ENCODE results near the gene FOXD2. TPM values are rescaled to one million over a fixed set of nuclear protein-coding genes. Genes with fewer than 3 reads are reported as not detected.

The FOXD2 gene
- total RNA-seq, 1 experiment from 2014 or later, result 0.17 TPM

DNA sequence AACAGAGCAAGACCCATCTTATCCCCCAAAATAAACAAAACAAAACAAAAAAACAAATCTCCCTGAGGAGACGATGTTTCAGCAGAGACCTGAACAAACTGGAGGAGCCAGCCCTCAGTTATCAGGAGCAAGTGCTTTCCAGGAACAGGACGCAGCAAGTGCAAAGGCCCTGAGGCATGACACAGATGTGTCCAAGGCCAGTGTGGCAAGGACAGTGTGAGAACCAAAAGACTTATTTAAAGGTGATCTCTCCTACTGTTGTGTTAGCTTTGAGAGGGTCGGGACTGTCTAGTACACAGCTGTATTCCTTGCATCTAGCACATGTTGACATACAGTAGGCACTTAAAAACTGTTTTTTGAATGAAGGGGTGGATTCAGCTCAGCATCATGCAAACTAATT lies 48.0 kb downstream of the FOXD2 start:
- Histone ChIP-seq H3K4me1 (ENCODE audit: insufficient read depth, low read length, poor library complexity, severe bottlenecking) (no peaks in the 10 kb centered on the region), H3K9me3 (ENCODE audit: low read depth, low read length, poor library complexity, severe bottlenecking) (no peaks in the 10 kb centered on the region), H3K36me3 (ENCODE audit: insufficient read depth, low read length, poor library complexity, severe bottlenecking) (no peaks in the 10 kb centered on the region), H3K27ac (ENCODE audit: low read depth, low read length, poor library complexity, severe bottlenecking) (no peak overlapping the region), H3K27me3 (replicated peaks; ENCODE audit: insufficient read depth, low read depth, low read length, poor library complexity) (peaks cover 28% of the 10 kb centered on the region), H3K4me3 (ENCODE audit: low read depth, low read length, poor library complexity, severe bottlenecking) (no peak overlapping the region)
- no peak for DNase-seq (ENCODE audit: low spot score)
- intact Hi-C loops (cut with micrococcal nuclease; ENCODE audit: unreplicated experiment), result no loop called here
- TF ChIP-seq, protein P1, sequence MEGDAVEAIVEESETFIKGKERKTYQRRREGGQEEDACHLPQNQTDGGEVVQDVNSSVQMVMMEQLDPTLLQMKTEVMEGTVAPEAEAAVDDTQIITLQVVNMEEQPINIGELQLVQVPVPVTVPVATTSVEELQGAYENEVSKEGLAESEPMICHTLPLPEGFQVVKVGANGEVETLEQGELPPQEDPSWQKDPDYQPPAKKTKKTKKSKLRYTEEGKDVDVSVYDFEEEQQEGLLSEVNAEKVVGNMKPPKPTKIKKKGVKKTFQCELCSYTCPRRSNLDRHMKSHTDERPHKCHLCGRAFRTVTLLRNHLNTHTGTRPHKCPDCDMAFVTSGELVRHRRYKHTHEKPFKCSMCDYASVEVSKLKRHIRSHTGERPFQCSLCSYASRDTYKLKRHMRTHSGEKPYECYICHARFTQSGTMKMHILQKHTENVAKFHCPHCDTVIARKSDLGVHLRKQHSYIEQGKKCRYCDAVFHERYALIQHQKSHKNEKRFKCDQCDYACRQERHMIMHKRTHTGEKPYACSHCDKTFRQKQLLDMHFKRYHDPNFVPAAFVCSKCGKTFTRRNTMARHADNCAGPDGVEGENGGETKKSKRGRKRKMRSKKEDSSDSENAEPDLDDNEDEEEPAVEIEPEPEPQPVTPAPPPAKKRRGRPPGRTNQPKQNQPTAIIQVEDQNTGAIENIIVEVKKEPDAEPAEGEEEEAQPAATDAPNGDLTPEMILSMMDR (conservative IDR thresholded peaks at IDR 0.05; ENCODE audit: low read depth, low read length), result no peak
- no peak for TF ChIP-seq EZH2 (IDR thresholded peaks at IDR 0.05; ENCODE audit: borderline replicate concordance, low read depth, low read length, poor library complexity, severe bottlenecking)
- no TSS peak for BruUV-seq (replicated peaks)
- POLR2A ChIA-PET (ENCODE audit: low non-redundant PET), result no interaction called here
- CTCF ChIA-PET, result no interaction called here

DNA sequence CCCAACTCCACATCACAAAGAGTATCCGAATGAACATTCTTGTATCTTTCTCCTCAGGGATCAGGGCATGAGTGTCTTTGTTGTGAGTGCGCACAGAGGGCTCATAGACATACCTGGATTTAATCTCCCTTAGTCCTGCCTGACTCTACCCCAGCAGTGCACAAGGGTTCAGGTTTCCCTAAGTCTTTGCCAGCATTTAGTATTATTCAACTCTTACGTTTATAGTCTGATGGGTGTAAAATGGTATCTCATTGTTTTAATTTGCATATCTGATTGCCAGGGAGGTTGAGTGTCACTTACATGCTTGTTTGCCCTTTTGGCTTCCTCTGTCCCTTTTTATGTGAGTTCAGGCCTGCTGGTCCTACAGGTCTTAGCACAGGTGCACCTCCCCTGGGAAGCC lies 49.5 kb downstream of the FOXD2 start:
- CTCF ChIA-PET, result no interaction called here
- Histone ChIP-seq H3K27me3 (replicated peaks; ENCODE audit: insufficient read depth, low read depth, low read length, poor library complexity) (peaks cover 28% of the 10 kb centered on the region), H3K4me3 (ENCODE audit: low read depth, low read length, poor library complexity, severe bottlenecking) (no peak overlapping the region), H3K36me3 (ENCODE audit: insufficient read depth, low read length, poor library complexity, severe bottlenecking) (no peaks in the 10 kb centered on the region), H3K4me1 (ENCODE audit: insufficient read depth, low read length, poor library complexity, severe bottlenecking) (no peaks in the 10 kb centered on the region), H3K27ac (ENCODE audit: low read depth, low read length, poor library complexity, severe bottlenecking) (no peak overlapping the region), H3K9me3 (ENCODE audit: low read depth, low read length, poor library complexity, severe bottlenecking) (no peaks in the 10 kb centered on the region)
- BruUV-seq (replicated peaks), result no TSS peak
- intact Hi-C loops (cut with micrococcal nuclease; ENCODE audit: unreplicated experiment), result no loop called here
- DNase-seq (ENCODE audit: low spot score), result no peak
- POLR2A ChIA-PET (ENCODE audit: low non-redundant PET), result no interaction called here
- no peak for TF ChIP-seq EZH2 (IDR thresholded peaks at IDR 0.05; ENCODE audit: borderline replicate concordance, low read depth, low read length, poor library complexity, severe bottlenecking)
- TF ChIP-seq, protein P1 (conservative IDR thresholded peaks at IDR 0.05; ENCODE audit: low read depth, low read length), result no peak

DNA sequence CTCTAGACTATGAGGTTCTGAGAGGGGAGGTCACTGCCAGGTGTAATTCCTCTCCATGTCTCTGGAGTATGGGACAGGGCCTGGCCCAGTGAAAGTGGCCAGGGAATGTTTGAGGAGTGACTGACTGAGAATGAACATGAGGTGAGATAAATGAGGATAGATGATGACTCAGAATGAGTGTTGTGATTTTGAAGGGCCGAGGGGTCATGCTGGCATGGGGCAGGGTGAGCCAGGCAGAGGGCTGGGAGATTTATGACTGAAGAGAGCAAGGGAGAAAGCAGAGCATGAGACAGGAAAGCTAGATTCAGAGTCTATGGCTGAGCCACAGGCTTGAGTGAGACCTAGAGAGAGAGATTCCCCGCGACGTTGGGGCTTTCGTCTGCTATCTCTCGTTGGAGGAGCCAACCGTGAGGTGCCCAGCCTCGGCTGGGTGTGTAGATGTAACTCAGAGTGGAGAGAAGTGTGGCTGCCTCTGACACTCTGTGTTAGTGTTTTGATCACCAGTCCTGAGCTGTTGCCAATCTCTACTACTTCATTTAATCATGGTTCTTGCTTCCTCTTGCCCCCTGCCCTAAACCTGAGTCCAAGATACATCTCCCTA lies 50.1 kb downstream of the FOXD2 start:
- POLR2A ChIA-PET (ENCODE audit: low non-redundant PET), result no interaction called here
- no TSS peak for BruUV-seq (replicated peaks)
- TF ChIP-seq, protein P1 (conservative IDR thresholded peaks at IDR 0.05; ENCODE audit: low read depth, low read length), result no peak
- TF ChIP-seq EZH2 (IDR thresholded peaks at IDR 0.05; ENCODE audit: borderline replicate concordance, low read depth, low read length, poor library complexity, severe bottlenecking), result no peak
- DNase-seq (ENCODE audit: low spot score), result no peak
- intact Hi-C loops (cut with micrococcal nuclease; ENCODE audit: unreplicated experiment), result no loop called here
- CTCF ChIA-PET, result no interaction called here
- Histone ChIP-seq H3K4me1 (ENCODE audit: insufficient read depth, low read length, poor library complexity, severe bottlenecking) (no peaks in the 10 kb centered on the region), H3K9me3 (ENCODE audit: low read depth, low read length, poor library complexity, severe bottlenecking) (no peaks in the 10 kb centered on the region), H3K27ac (ENCODE audit: low read depth, low read length, poor library complexity, severe bottlenecking) (no peak overlapping the region), H3K36me3 (ENCODE audit: insufficient read depth, low read length, poor library complexity, severe bottlenecking) (no peaks in the 10 kb centered on the region), H3K27me3 (replicated peaks; ENCODE audit: insufficient read depth, low read depth, low read length, poor library complexity) (peaks cover 29% of the 10 kb centered on the region), H3K4me3 (ENCODE audit: low read depth, low read length, poor library complexity, severe bottlenecking) (no peak overlapping the region)

Other genes starting within 250 kb of the FOXD2 start
- not detected in 2 replicates for gene PDZK1IP1, start 248.0 kb upstream of the FOXD2 start, total RNA-seq (2021)
- gene TAL1, start 205.8 kb upstream of the FOXD2 start, total RNA-seq (2021), result 0.11 TPM in 2 replicates
- gene STIL, start 123.9 kb upstream of the FOXD2 start, total RNA-seq (2021), result 39.3 and 43.4 TPM in 2 replicates
- 65.4 and 69.4 TPM in 2 replicates for gene CMPK1, start 104.3 kb upstream of the FOXD2 start, total RNA-seq (2021)
- gene FOXE3, start 21.8 kb upstream of the FOXD2 start, total RNA-seq (2021), result not detected in 2 replicates